HG03135 (cell line): Measurements from ENCODE around the gene MOK.
"Not testable (repeated sequence)": the region's sequence is repeated elsewhere in the genome, so short reads cannot be mapped to it uniquely, and the experiment has no call there.

Experiments used
- ATAC-seq: cut with Tn5 transposase; IDR thresholded peaks from one replicate; pipeline ENCODE4 v1.9.1; 2021; ENCODE audit warnings: mild to moderate bottlenecking, moderate library complexity; ENCODE audit not compliant: unreplicated experiment

MOK gene

GRCh38 chr14:102249981-102250380 lies 55.0 kb downstream of the MOK start:
- ATAC-seq = no peak

GRCh38 chr14:102249041-102249440 lies 55.9 kb downstream of the MOK start:
- ATAC-seq = no peak

GRCh38 chr14:102248121-102248520 lies 56.8 kb downstream of the MOK start:
- no peak for ATAC-seq

- no peak for ATAC-seq
Measured at GRCh38 chr14:102246071-102246470, 58.9 kb downstream of the MOK start.

GRCh38 chr14:102243795-102244194 lies 61.2 kb downstream of the MOK start:
- not testable (repeated sequence) for ATAC-seq

- ATAC-seq = no peak
Measured at GRCh38 chr14:102241147-102241546, 63.8 kb downstream of the MOK start.

GRCh38 chr14:102240481-102240880 lies 64.5 kb downstream of the MOK start:
- not testable (repeated sequence) for ATAC-seq

- ATAC-seq = no peak
Measured at GRCh38 chr14:102239231-102239630, 65.7 kb downstream of the MOK start.

GRCh38 chr14:102238766-102239165 lies 66.2 kb downstream of the MOK start:
- ATAC-seq = no peak

GRCh38 chr14:102238131-102238530 lies 66.8 kb downstream of the MOK start:
- ATAC-seq = no peak

- ATAC-seq = no peak
Measured at GRCh38 chr14:102236026-102236425, 68.9 kb downstream of the MOK start.

- ATAC-seq = no peak
Measured at GRCh38 chr14:102235275-102235897, 69.6 kb downstream of the MOK start.

GRCh38 chr14:102234331-102235264 lies 70.4 kb downstream of the MOK start:
- no peak for ATAC-seq

GRCh38 chr14:102233081-102233480 lies 71.9 kb downstream of the MOK start:
- no peak for ATAC-seq

GRCh38 chr14:102232348-102232625 lies 72.7 kb downstream of the MOK start:
- no peak for ATAC-seq

GRCh38 chr14:102231476-102232347 lies 73.3 kb downstream of the MOK start:
- ATAC-seq = no peak

- no peak for ATAC-seq
Measured at GRCh38 chr14:102230481-102231210, 74.3 kb downstream of the MOK start.

GRCh38 chr14:102229739-102230092 lies 75.2 kb downstream of the MOK start:
- no peak for ATAC-seq

- no peak for ATAC-seq
Measured at GRCh38 chr14:102229071-102229738, 75.8 kb downstream of the MOK start.

GRCh38 chr14:102227184-102227964 lies 77.6 kb downstream of the MOK start:
- ATAC-seq = no peak
